Measurements from ENCODE around the gene ZNF346. TPM values are rescaled to one million over a fixed set of nuclear protein-coding genes. Genes with fewer than 3 reads are reported as not detected.
A peak's percentile ranks its signal among the peaks of the same experiment; 100 is the strongest.

Gene ZNF346
- total and polyA plus RNA-seq, 12 donors: 4.8 to 11.0 (median 7.9) TPM

DNA sequence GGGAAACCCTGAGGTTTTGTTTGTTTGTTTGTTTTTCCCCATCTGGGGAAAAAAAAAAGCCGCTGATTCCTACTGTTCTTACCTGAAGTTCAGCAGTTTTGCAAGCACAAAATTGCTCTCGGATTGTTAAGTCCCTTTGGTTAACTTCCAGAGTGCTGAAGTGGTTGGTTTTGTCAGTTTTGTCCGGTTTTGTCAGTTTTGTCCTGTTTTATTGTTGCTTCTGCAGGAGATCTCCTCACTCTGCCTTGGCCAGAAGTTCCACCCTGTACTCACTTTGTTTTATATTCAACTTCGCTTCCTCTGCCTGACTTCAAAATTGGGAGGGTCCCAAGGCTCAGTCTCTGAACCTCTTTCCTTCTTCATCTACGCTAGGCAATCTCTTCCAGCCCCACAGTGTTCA lies 14.4 kb downstream of the ZNF346 start:
- peaks cover 0 to 2% (median 0%) of the 10 kb centered on the region in 11 donors for H3K9me3 ChIP-seq
- no peak overlapping the region for H3K4me3 ChIP-seq
- no peaks in the 10 kb centered on the region for H3K27me3 ChIP-seq
- peaks cover 0 to 32% (median 11%) of the 10 kb centered on the region in 9 donors for H3K36me3 ChIP-seq
- H3K4me1 ChIP-seq: peaks cover 0 to 21% (median 4%) of the 10 kb centered on the region in 9 donors
- intact Hi-C loops (cut with DNase I): no loop called here
- DNase-seq: no peak
- no peak for TF ChIP-seq CTCF (IDR thresholded peaks at IDR 0.05)
- WGBS, 2 donors: 83 to 92% methylated on average over 5 of the region's 5 CpGs
- no peak for ATAC-seq
- no peak overlapping the region for H3K27ac ChIP-seq

- peak in 1 of 8 donors; percentile 24 for ATAC-seq
- intact Hi-C loops (cut with DNase I): no loop called here
These were observed 18.4 kb downstream of the ZNF346 start for GRCh38 chr5:177040814-177041420.

GRCh38 chr5:177041936-177042335 lies 19.4 kb downstream of the ZNF346 start:
- ATAC-seq: no peak
- peaks cover 0 to 19% (median 0%) of the 10 kb centered on the region in 9 donors for H3K4me1 ChIP-seq
- intact Hi-C loops (cut with DNase I): no loop called here
- H3K4me3 ChIP-seq: no peak overlapping the region
- H3K27ac ChIP-seq: no peak overlapping the region
- no peak for DNase-seq
- H3K27me3 ChIP-seq: no peaks in the 10 kb centered on the region
- peaks cover 0 to 70% (median 30%) of the 10 kb centered on the region in 9 donors for H3K36me3 ChIP-seq
- no peaks in the 10 kb centered on the region for H3K9me3 ChIP-seq
- 95 to 98% methylated on average over 2 of the region's 2 CpGs for WGBS, 2 donors
- TF ChIP-seq CTCF (IDR thresholded peaks at IDR 0.05): no peak

More at GRCh38 chr5:177040814-177041420, 18.4 kb downstream of the ZNF346 start:
- Histone ChIP-seq H3K36me3 (peaks cover 0 to 60% (median 30%) of the 10 kb centered on the region in 9 donors), H3K9me3 (no peaks in the 10 kb centered on the region), H3K27me3 (no peaks in the 10 kb centered on the region), H3K4me3 (no peak overlapping the region), H3K27ac (no peak overlapping the region), H3K4me1 (peaks cover 0 to 29% (median 4%) of the 10 kb centered on the region in 9 donors)
- no peak for TF ChIP-seq CTCF (IDR thresholded peaks at IDR 0.05)
- WGBS, 2 donors: 78 to 81% methylated on average over 3 of the region's 3 CpGs
- DNase-seq: peak in 1 of 2 donors; percentile 6

GRCh38 chr5:177043114-177043513 lies 20.6 kb downstream of the ZNF346 start:
- no peak overlapping the region for H3K4me3 ChIP-seq
- DNase-seq: no peak
- no peaks in the 10 kb centered on the region for H3K9me3 ChIP-seq
- no peak for TF ChIP-seq CTCF (IDR thresholded peaks at IDR 0.05)
- no peaks in the 10 kb centered on the region for H3K27me3 ChIP-seq
- no peak overlapping the region for H3K27ac ChIP-seq
- H3K36me3 ChIP-seq: peaks cover 0 to 80% (median 30%) of the 10 kb centered on the region in 9 donors
- ATAC-seq: no peak
- WGBS, 2 donors: 98% methylated on average over 6 of the region's 6 CpGs
- intact Hi-C loops (cut with DNase I): no loop called here
- H3K4me1 ChIP-seq: peaks cover 0 to 18% (median 0%) of the 10 kb centered on the region in 9 donors
